GM12878 (cell line): ENCODE measurements around the gene FHOD3. TPM values are rescaled to one million over a fixed set of nuclear protein-coding genes. Genes with fewer than 3 reads are reported as not detected.

Experiments
- ATAC-seq: fragments of 200-7000 bp; cut with Tn5 transposase; 3 replicates; pipeline ENCODE4 v1.9.1; 2020; ENCODE audit warnings: mild to moderate bottlenecking, moderate library complexity
- BruUV-seq: library from RNA; stranded (reverse); fragments of 400-500 nt; replicated peaks from 2 replicates; lab custom pipeline; 2021; lab: Mats Ljungman, UMichigan
- CTCF ChIA-PET: fragments of 300-600 bp; sonication (Branson Sonifier 250); formaldehyde crosslinking; extraction: SDS; loops from one replicate; lab custom pipeline; 2021; ENCODE audit warnings: inconsistent platforms; lab: Yijun Ruan, JAX
- POLR2A ChIA-PET: fragments of 350-600 bp; formaldehyde crosslinking; extraction: SDS; loops from one replicate; lab custom pipeline; 2021; ENCODE audit warnings: inconsistent platforms; lab: Charles Lee
- RAD21 ChIA-PET: fragments of 300-600 bp; sonication (Branson Sonifier 250); formaldehyde crosslinking; loops from one replicate; lab custom pipeline; 2023; ENCODE audit warnings: antibody characterized with exemption; ENCODE audit not compliant: unreplicated experiment; lab: Charles Lee
- SMC1A ChIA-PET: fragments of 300-600 bp; sonication (Branson Sonifier 250); formaldehyde crosslinking; loops from one replicate; lab custom pipeline; 2023; ENCODE audit not compliant: unreplicated experiment, uncharacterized antibody; lab: Charles Lee
- DNase-seq: peaks from one replicate; pipeline ENCODE4 v3.0.0-alpha.2; 2011; ENCODE audit warnings: low read depth, low spot score
- FAIRE-seq: peaks from 3 replicates; lab custom pipeline; 2011; peaks lifted over from hg19 to GRCh38; lab: Jason Lieb, UNC
- H2AFZ ChIP-seq: 2 replicates; pipeline ENCODE4 v1.6.0; 2011; ENCODE audit warnings: low read depth, low read length, control low read depth; ENCODE audit not compliant: control insufficient read depth
- H3K27ac ChIP-seq: 2 replicates; pipeline ENCODE4 v1.5.1; 2011; ENCODE audit warnings: control low read depth; ENCODE audit not compliant: control insufficient read depth, insufficient read depth
- H3K27me3 ChIP-seq, 2 experiments: replicated peaks in 1 of 2; 2 replicates each; pipeline versions ENCODE4 v1.6.0 to v1.6.1; 2011; ENCODE audit warnings: low read length in 1 of 2; ENCODE audit not compliant: control insufficient read depth in 2 of 2, insufficient read depth in 2 of 2
- H3K36me3 ChIP-seq, 2 experiments: 2 replicates each; pipeline ENCODE4 v1.5.1; 2011; ENCODE audit warnings: low read length in 1 of 2; ENCODE audit not compliant: control insufficient read depth in 2 of 2, insufficient read depth in 2 of 2
- H3K4me1 ChIP-seq: 2 replicates; pipeline ENCODE4 v1.6.1; 2011; ENCODE audit warnings: mild to moderate bottlenecking, low read length, moderate library complexity, mixed read lengths; ENCODE audit not compliant: control insufficient read depth, insufficient read depth
- H3K4me2 ChIP-seq: 2 replicates; pipeline ENCODE4 v1.6.0; 2011; ENCODE audit warnings: control low read depth; ENCODE audit not compliant: control insufficient read depth, insufficient read depth
- H3K4me3 ChIP-seq: fragments of 200-600 bp; sonication (generic); 2 replicates; pipeline ENCODE4 v1.5.1; 2016
- H3K79me2 ChIP-seq: 2 replicates; pipeline ENCODE4 v1.6.0; 2011; ENCODE audit warnings: low read length; ENCODE audit not compliant: control insufficient read depth, insufficient read depth
- H3K9ac ChIP-seq: 2 replicates; pipeline ENCODE4 v1.8.0; 2011; ENCODE audit warnings: low read length, control low read depth, mixed read lengths; ENCODE audit not compliant: control insufficient read depth, insufficient read depth
- H3K9me3 ChIP-seq: replicated peaks from 3 replicates; pipeline ENCODE4 v1.5.1; 2011; ENCODE audit warnings: mild to moderate bottlenecking, low read length; ENCODE audit not compliant: control insufficient read depth, insufficient read depth
- H4K20me1 ChIP-seq: 2 replicates; pipeline ENCODE4 v1.6.0; 2011; ENCODE audit not compliant: control insufficient read depth, insufficient read depth
- ELK1 ChIP-seq: IDR thresholded peaks from 2 replicates; pipeline ENCODE4 v1.6.1; 2012; ENCODE audit warnings: low read depth, low read length, improper control_type of control experiment
- KAT2A ChIP-seq: conservative IDR thresholded peaks from 2 replicates; pipeline ENCODE4 v1.6.1; 2011; ENCODE audit warnings: low read depth, low read length; ENCODE audit not compliant: control insufficient read depth
- MXI1 ChIP-seq: fragments of 150-350 bp; IDR thresholded peaks from 2 replicates; pipeline ENCODE4 v1.6.1; 2011; ENCODE audit warnings: low read depth, mild to moderate bottlenecking, inconsistent platforms, low read length, improper control_type of control experiment
- MYB ChIP-seq: fragments of 150-350 bp; IDR thresholded peaks from 2 replicates; pipeline ENCODE4 v1.6.1; 2014; ENCODE audit warnings: mild to moderate bottlenecking, low read depth, low read length, borderline replicate concordance
- RUNX3 ChIP-seq: IDR thresholded peaks from 2 replicates; pipeline ENCODE4 v1.6.1; 2012; ENCODE audit warnings: low read length, inconsistent platforms
- SREBF1 ChIP-seq: IDR thresholded peaks from 2 replicates; pipeline ENCODE4 v1.6.1; 2012; ENCODE audit warnings: mild to moderate bottlenecking, low read length
- ZBTB40 ChIP-seq: fragments of 450-650 bp; IDR thresholded peaks from 2 replicates; pipeline ENCODE4 v1.6.1; 2016; ENCODE audit warnings: mild to moderate bottlenecking, moderate library complexity, borderline replicate concordance
- WGBS: methylation state at CpG from one replicate; pipeline ENCODE4 v1.1.6; 2016; ENCODE audit warnings: low lambda C conversion rate; ENCODE audit not compliant: insufficient replicate concordance, insufficient coverage; ENCODE audit errors: missing lambda C conversion rate; 5-methylcytosine and 5-hydroxymethylcytosine counted together
- in situ Hi-C: fragments of 300-500 bp; cut with MboI; formaldehyde crosslinking; loops from 9 replicates; pipeline ENCODE4 v1.14.3; 2018; ENCODE audit warnings: mixed read lengths
- intact Hi-C: fragments of 100-400 bp; cut with micrococcal nuclease; formaldehyde crosslinking; loops from one replicate; pipeline ENCODE4 v1.14.2; 2022; ENCODE audit not compliant: unreplicated experiment
- polyA plus RNA-seq, 11 experiments: library from polyadenylated mRNA; depleted of rRNA in 4 of 11; unstranded in 6 of 11; stranded (reverse) in 5 of 11; fragments of >200 nt; fragmentation: Nextera tagmentation in 4 of 11; fragmentation: Illumina TruSeq in 1 of 11; extraction: Ambion mirVana in 4 of 11; extraction: Trizol in 1 of 11; gene quantifications; 1 replicate in 1 of 11; 2 replicates in 10 of 11; pipeline versions ENCODE4 v1.2.1 to v1.2.3, GENCODE V29; 2011 to 2016; ENCODE audit warnings: inconsistent platforms in 2 of 11, missing spikeins in 2 of 11, low read depth in 1 of 11
- total RNA-seq, 4 experiments: library from RNA; depleted of rRNA in 3 of 4; stranded (reverse); fragments of >200 nt in 3 of 4; fragmentation: Illumina TruSeq in 1 of 4; extraction: Trizol in 1 of 4; gene quantifications; 2 replicates each; pipeline versions ENCODE4 v1.2.1 to v1.2.3, GENCODE V29; 2013 to 2021

Gene FHOD3
- total and polyA plus RNA-seq, 10 of the 15 experiments (the other 5 are each of a cell fraction or from before 2014, with no cell fraction given): 0.77 to 26.7 (median 10.4) TPM

- no peak for TF ChIP-seq ZBTB40
- TF ChIP-seq ELK1: no peak
- TF ChIP-seq KAT2A: no peak
These were observed 437.1 kb downstream of the FHOD3 start (continued) for GRCh38 chr18:36734596-36734995.

GRCh38 chr18:36735130-36735529, 437.6 kb downstream of the FHOD3 start:
- DNase-seq (no peak), FAIRE-seq (no peak), ATAC-seq (peak; percentile 85)
- Histone ChIP-seq H3K4me2 (no peak overlapping the region), H3K27me3 (no peaks in the 10 kb centered on the region), H2AFZ (no peak overlapping the region), H3K4me1 (no peaks in the 10 kb centered on the region), H3K27ac (no peak overlapping the region), H3K36me3 (no peaks in the 10 kb centered on the region), H3K4me3 (no peak overlapping the region), H3K9ac (no peak overlapping the region), H3K9me3 (no peaks in the 10 kb centered on the region; the same call in 2 of the 3 replicates), H4K20me1 (no peaks in the 10 kb centered on the region), H3K79me2 (no peaks in the 10 kb centered on the region)
- intact Hi-C loops (no loop called here), in situ Hi-C loops (no loop called here)
- WGBS: 48% methylated on average over 2 of the region's 2 CpGs
- no TSS peak for BruUV-seq
- RAD21 ChIA-PET: no interaction called here
- SMC1A ChIA-PET: interaction anchor here (0.9 to 1.5 kb wide), 2 partner anchors 13 to 99 kb away, joined by 3 to 5 read pairs; no protein-coding TSS in a partner anchor
- POLR2A ChIA-PET: no interaction called here
- CTCF ChIA-PET: interaction anchor here (1.0 to 1.2 kb wide), 2 partner anchors 15 to 48 kb away, joined by 3 to 4 read pairs; no protein-coding TSS in a partner anchor
- TF ChIP-seq RUNX3: 0 out of 2 replicates have a peak, but pooled peaks have one; percentile 15
- TF ChIP-seq SREBF1: no peak
- no peak for TF ChIP-seq MXI1
- TF ChIP-seq ELK1: no peak
- TF ChIP-seq MYB: no peak
